BE2C (cell line): ENCODE data around the gene DNM1.
A peak's percentile ranks its signal among the peaks of the same experiment; 100 is the strongest.

Experiments used
- DNase-seq: peaks from one replicate; pipeline ENCODE4 v3.0.0-alpha.2; 2020
- H3K27me3 ChIP-seq: fragments of 250-450 bp; sonication (Bioruptor Pico); 2 replicates; pipeline ENCODE4 v1.5.1; 2020; ENCODE audit warnings: mild to moderate bottlenecking
- H3K36me3 ChIP-seq: fragments of 250-450 bp; sonication (Bioruptor Pico); 2 replicates; pipeline ENCODE4 v1.5.1; 2020; ENCODE audit warnings: mild to moderate bottlenecking
- H3K4me1 ChIP-seq: fragments of 250-450 bp; sonication (Bioruptor Pico); 2 replicates; pipeline ENCODE4 v1.5.1; 2020
- H3K4me3 ChIP-seq: 2 replicates; pipeline ENCODE4 v1.5.1; 2011; ENCODE audit warnings: low read depth, low read length
- H3K9me3 ChIP-seq: fragments of 250-450 bp; sonication (Bioruptor Pico); 2 replicates; pipeline ENCODE4 v1.5.1; 2020
- TF ChIP-seq, protein P1 (sequence below): IDR thresholded peaks from 2 replicates; pipeline ENCODE4 v1.5.1; 2012; ENCODE audit warnings: mild to moderate bottlenecking, low read depth, low read length

The DNM1 gene

DNA sequence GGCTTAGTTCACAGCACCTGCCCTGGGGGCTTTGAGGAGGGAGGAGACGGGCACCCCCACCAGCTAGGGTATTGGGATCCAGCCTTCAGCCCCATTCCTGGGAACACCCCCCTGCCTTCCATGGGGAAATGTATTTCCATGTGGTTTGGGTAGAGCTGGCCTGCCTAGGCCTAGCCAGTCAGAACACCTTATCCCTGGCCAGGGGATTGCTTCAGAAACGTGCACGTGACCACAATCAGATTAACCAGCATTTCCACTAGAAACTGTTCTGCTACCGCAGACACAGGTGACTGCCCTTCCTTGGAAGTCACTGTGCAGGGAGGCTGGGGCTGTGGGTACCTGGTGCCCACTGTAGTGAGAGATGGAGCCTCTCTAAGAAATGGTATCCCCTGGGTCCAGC is 29.1 kb upstream of the DNM1 start:
- TF ChIP-seq, protein P1, sequence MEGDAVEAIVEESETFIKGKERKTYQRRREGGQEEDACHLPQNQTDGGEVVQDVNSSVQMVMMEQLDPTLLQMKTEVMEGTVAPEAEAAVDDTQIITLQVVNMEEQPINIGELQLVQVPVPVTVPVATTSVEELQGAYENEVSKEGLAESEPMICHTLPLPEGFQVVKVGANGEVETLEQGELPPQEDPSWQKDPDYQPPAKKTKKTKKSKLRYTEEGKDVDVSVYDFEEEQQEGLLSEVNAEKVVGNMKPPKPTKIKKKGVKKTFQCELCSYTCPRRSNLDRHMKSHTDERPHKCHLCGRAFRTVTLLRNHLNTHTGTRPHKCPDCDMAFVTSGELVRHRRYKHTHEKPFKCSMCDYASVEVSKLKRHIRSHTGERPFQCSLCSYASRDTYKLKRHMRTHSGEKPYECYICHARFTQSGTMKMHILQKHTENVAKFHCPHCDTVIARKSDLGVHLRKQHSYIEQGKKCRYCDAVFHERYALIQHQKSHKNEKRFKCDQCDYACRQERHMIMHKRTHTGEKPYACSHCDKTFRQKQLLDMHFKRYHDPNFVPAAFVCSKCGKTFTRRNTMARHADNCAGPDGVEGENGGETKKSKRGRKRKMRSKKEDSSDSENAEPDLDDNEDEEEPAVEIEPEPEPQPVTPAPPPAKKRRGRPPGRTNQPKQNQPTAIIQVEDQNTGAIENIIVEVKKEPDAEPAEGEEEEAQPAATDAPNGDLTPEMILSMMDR, result no peak
- peaks cover 47% of the 10 kb centered on the region for H3K36me3 ChIP-seq
- no peaks in the 10 kb centered on the region for H3K27me3 ChIP-seq
- no peak overlapping the region for H3K4me3 ChIP-seq
- no peak for DNase-seq
- H3K4me1 ChIP-seq, result peaks cover 17% of the 10 kb centered on the region
- H3K9me3 ChIP-seq, result no peaks in the 10 kb centered on the region

DNA sequence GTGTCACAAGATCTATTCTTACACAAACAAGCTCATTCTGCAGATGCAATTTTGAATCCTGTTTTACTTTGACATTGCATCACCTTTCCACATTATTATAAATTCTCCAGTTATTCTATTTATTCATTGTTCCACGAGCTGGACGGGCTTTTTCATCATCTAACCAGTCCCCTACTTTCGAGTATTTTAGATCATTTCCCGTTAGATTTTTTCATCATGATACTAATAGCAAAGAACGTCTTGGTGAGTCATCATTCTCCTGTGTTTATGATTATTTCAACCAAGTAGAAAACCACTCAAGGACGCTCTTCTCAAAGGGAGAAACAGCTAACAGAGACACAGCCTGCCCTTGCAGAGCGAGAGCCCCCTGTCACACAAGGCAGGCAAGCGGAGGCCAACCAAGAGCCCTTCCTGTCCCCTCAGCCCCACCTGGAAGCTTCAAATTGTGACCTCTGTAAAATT is 28.0 kb upstream of the DNM1 start:
- TF ChIP-seq, protein P1, result no peak
- Histone ChIP-seq H3K9me3 (no peaks in the 10 kb centered on the region), H3K4me1 (peaks cover 17% of the 10 kb centered on the region), H3K4me3 (no peak overlapping the region), H3K27me3 (no peaks in the 10 kb centered on the region), H3K36me3 (peaks cover 49% of the 10 kb centered on the region)
- no peak for DNase-seq

DNA sequence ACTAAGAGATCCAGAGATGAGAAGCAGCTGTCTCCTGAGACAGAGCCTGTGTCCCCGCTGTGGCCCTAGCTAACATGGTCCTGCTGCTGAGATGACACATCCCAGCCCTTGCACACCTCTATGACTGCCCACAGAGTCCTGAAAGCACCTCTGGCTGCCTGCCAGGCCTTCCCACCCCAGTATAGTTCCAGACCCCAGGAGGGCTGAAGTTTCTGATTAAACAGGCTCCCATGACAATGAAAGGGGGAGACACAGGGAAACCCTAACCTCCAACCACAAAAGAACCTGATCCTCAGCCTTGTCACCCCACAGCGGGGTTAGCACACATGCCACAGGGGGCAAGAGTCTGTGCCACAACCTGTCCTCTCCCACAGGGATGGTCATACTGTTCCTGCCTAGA is 27.5 kb upstream of the DNM1 start:
- TF ChIP-seq, protein P1, result no peak
- peak; percentile 56 for DNase-seq
- Histone ChIP-seq H3K4me1 (peaks cover 17% of the 10 kb centered on the region), H3K36me3 (peaks cover 55% of the 10 kb centered on the region), H3K27me3 (no peaks in the 10 kb centered on the region), H3K4me3 (no peak overlapping the region), H3K9me3 (no peaks in the 10 kb centered on the region)

DNA sequence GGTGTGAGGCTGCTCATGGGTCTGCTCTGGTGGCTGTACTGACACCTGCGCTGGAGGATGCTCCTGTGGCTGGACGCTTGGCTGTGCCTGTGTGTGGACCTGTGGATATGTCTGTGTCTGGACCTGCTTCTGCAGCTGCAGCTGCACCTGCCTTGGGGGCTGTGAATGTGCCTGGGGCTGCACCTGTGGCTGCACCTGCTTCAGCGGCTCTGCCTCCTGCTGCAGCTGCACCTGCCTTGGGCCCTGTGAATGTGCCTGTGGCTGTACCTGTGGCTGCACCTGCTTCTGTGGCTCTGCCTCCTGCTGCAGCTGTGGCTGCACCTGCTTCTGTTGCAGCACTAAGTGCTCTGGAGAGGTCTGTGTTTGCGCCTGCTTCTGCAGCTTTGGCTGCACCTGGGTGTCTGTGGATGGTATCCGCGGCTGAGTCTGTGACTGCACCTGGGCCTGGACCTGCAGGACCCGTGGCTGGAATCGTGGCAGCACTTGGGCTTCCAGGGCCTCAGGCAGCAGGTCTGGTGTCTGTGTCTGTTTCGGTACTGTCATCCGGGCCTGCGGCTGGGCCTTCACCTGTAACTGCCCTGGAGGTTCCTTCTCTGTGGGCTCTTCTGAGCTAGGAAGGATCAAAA is 24.3 kb upstream of the DNM1 start:
- H3K4me1 ChIP-seq, result peaks cover 17% of the 10 kb centered on the region
- DNase-seq, result no peak
- H3K36me3 ChIP-seq, result peaks cover 64% of the 10 kb centered on the region
- H3K4me3 ChIP-seq, result no peak overlapping the region
- TF ChIP-seq, protein P1, result no peak
- H3K9me3 ChIP-seq, result no peaks in the 10 kb centered on the region
- H3K27me3 ChIP-seq, result no peaks in the 10 kb centered on the region

DNA sequence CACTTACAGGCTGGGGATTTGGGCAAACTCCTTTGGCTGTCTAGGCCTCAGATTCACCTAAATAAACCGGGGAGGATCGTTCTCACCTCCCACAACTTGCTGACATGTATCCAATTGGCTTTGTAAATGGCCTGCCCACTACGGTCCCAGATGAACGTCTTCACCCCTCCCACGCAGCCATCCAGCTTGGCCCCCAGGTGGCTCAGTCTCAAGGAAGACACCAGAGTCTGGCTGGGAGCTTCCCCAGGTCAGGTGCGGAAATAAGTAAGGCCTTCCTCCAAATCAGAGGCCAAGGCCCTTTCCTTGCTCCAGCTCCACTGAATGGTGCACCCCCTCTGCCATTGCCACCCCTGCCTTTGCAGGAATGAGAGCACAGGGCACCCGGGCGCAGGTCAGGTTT is 23.2 kb upstream of the DNM1 start:
- no peak for DNase-seq
- H3K27me3 ChIP-seq, result no peaks in the 10 kb centered on the region
- peaks cover 17% of the 10 kb centered on the region for H3K4me1 ChIP-seq
- no peaks in the 10 kb centered on the region for H3K9me3 ChIP-seq
- peaks cover 62% of the 10 kb centered on the region for H3K36me3 ChIP-seq
- H3K4me3 ChIP-seq, result no peak overlapping the region
- TF ChIP-seq, protein P1, result no peak

DNA sequence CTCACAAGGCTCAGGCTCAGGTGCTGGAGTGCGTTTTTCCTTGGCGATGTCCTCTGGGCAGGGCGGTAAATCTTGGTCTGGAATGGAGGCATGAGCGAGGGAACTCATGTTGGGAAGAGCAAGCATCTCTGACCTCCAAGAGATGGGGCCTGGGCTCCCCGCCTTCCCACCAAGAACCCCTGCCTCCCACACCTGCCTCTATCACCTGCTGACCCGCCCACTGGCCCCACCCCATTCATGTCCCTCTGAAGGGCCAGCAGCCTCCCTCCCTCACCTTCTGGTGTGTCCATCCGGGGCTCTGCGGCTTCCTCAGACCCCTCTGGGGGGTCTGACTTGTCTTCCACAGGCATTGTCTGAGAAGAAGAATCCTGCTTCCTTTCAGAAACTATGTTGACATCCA is 22.7 kb upstream of the DNM1 start:
- Histone ChIP-seq H3K36me3 (peaks cover 64% of the 10 kb centered on the region), H3K9me3 (no peaks in the 10 kb centered on the region), H3K4me3 (no peak overlapping the region), H3K27me3 (no peaks in the 10 kb centered on the region), H3K4me1 (peaks cover 17% of the 10 kb centered on the region)
- TF ChIP-seq, protein P1, result no peak
- DNase-seq, result no peak
